GM21717 (cell line): ENCODE results near the gene CNTN4.

ENCODE experiments used
- ATAC-seq: cut with Tn5 transposase; IDR thresholded peaks from one replicate; pipeline ENCODE4 v1.9.1; 2021; ENCODE audit warnings: mild to moderate bottlenecking, moderate library complexity; ENCODE audit not compliant: unreplicated experiment

CNTN4 gene

DNA sequence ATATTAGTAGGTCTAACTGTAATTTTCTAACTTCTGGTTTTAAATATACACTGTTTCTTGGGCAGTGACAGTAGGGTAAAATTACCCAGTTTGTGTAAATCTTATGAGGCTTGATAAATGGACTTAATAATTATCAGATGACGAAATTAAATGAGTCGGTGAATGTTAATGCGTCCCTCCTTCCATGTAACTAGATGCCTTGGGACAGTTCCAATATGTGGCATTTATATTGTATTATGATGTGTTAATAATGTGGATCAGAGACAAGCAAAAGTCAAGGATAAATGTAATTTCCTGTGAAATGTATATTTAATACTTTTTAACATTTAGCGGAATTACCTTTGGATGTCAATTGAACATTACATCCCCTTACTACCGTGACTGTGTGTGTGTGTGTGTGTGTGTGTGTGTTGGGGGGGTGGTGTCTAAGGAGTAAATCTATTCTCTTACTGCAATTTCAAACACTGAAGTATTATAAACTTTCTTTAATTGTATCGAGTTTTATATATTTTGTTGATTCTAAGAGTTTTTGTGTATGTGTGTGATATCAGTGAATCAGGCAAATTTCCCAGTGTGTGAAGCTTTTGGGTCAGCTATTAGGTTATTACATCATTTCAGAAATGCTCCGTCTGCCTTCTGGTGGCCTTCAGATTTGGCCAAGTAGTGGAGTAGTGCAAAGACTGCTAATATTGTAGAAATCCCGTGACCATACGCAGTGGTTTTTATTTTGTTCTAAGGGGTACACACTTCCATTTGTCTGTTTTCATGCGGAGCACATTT is 50.1 kb downstream of the CNTN4 start:
- ATAC-seq, result no peak

GRCh38 chr3:2153053-2153452 is 54.4 kb downstream of the CNTN4 start:
- ATAC-seq, result no peak

DNA sequence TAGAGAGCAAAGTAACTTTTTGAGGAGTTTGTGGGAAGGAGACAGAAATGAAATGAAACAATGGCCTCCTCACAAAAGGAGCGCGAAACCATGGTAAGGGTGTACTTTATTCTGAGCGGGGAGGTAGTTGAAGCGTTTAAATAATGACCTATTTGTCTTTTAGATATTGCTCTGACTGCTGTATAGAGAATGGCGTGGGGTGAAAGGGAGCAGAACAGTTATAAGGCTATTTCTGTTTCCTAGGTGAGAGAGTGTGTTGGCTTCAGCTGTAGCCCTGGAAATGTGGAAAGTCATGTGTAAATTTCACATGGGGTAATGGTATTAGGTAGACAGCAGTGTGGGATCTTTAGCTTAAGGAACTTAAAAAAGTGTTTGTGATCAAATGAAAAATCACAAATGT is 54.9 kb downstream of the CNTN4 start:
- no peak for ATAC-seq

GRCh38 chr3:2154621-2155020 is 56.0 kb downstream of the CNTN4 start:
- no peak for ATAC-seq

GRCh38 chr3:2156244-2156847 is 57.7 kb downstream of the CNTN4 start:
- no peak for ATAC-seq

DNA sequence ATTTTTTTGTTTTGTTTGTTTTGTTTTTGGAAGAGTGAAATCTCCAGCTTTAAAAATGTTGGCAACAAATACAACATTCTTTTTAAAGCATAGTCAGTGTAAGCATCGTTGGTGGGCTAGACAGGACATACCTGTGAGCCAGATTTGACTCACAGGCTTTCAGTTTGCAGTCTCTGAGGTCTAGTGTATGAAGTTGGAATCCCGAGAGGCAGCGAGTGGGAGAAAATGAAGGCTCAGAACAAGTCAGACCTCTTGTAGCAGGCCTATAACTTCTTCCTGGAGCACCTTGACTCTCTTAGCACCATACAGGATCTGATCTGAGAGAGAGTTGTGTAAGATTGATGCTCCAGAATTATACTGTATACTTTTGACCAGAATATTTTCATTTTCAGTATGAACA is 60.2 kb downstream of the CNTN4 start:
- ATAC-seq, result no peak

GRCh38 chr3:2166552-2166951 is 67.9 kb downstream of the CNTN4 start:
- ATAC-seq, result no peak

- no peak for ATAC-seq
Observed at GRCh38 chr3:2172561-2173171, 74.0 kb downstream of the CNTN4 start.

DNA sequence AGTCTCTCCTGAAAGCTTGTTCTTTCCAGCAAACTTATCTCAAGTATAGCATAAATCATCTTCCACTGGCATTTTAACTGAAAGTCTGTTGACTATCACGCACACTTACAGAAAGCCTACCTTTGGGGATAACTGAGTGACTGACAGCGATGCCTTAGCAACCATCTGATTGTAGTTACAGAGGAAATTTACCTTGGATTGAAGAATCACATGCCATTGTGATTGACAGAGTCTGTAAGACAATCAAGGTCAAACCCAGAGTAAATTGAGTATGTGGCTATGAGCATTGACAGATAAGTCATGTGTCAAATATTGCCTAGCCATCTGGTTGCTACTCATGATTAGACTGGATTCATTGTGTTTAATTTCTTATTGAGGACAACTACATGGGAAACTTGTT is 82.0 kb downstream of the CNTN4 start:
- ATAC-seq, result no peak

- no peak for ATAC-seq
Observed at GRCh38 chr3:2198776-2199279, 100.2 kb downstream of the CNTN4 start.

DNA sequence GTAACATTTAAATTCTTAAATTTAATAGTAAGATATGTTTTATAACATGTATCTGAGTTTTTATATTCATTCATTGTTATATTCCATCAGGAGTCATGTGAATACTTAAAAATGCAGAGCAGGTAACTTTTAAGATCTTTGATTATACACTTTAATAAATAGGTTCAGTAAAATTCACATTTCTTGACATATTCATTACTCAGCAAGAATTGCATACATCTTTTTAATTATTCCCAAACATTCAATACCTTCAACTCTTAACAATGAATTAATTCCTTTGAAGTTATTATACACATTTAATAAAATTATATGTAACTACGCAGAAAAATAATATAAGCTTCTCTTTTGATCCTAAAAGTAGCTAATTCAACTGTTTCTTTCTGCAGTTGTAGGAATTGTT is 105.4 kb downstream of the CNTN4 start:
- ATAC-seq, result no peak

DNA sequence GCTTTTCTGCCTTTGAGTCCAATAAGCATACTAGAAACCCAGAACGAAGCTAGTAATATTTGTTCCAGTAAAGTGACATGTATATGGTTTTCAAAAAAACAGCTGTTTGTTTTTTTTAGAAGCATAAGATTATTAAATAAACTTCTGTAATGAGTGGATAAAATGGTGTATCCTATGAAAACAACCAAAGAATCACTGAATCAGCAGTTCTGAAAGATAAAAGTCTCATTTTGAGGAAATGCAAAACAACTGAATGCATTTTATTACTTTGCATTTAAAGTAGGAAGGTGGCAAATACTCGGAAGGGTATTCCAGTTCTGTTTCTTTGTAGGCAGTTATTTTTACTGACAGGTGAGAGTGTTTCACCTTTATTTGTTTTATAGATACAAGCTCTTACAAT is 107.0 kb downstream of the CNTN4 start:
- no peak for ATAC-seq

GRCh38 chr3:2206536-2206935 is 107.9 kb downstream of the CNTN4 start:
- ATAC-seq, result no peak

DNA sequence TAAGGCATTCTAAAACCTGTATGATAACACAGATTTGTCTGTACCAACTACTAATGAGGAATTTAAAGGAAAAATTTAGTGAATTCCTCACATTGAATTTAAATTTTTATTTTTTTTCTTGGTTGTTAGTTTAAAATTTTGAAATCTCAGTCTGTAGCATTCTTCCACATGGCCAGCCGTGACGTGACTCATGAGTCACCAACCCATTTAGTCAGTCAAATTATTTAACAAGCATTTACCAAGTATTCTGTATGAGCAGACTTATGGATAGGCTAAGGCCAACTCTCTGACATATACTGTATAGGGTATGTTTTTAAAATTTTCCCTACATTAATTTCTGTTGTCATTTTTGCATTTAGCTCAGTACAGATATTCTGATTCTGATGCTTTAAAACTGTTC is 112.9 kb downstream of the CNTN4 start:
- ATAC-seq, result no peak

GRCh38 chr3:2212206-2212605 is 113.5 kb downstream of the CNTN4 start:
- ATAC-seq, result no peak

DNA sequence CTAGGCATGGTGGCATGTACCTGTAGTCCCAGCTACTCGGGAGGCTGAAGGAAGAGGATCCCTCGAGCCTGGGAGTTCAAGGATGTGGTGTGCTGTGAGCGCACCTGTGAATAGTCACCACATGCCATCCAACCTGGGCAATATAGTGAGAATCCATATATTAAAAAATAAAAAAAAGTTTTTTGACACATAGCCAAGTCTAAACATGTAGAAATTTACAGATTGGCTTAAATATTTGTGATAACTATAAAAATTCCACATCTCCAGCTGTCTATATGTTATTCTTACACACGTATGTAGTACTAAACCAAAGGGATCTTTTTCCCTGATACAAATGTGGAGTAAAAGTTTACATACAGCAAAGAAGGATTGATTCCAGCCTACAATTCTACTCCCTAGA is 119.7 kb downstream of the CNTN4 start:
- ATAC-seq, result no peak

- ATAC-seq, result no peak
Observed at GRCh38 chr3:2218816-2219215, 120.2 kb downstream of the CNTN4 start.

GRCh38 chr3:2236203-2236602 is 137.5 kb downstream of the CNTN4 start:
- no peak for ATAC-seq

GRCh38 chr3:2244137-2244536 is 145.5 kb downstream of the CNTN4 start:
- ATAC-seq, result no peak

DNA sequence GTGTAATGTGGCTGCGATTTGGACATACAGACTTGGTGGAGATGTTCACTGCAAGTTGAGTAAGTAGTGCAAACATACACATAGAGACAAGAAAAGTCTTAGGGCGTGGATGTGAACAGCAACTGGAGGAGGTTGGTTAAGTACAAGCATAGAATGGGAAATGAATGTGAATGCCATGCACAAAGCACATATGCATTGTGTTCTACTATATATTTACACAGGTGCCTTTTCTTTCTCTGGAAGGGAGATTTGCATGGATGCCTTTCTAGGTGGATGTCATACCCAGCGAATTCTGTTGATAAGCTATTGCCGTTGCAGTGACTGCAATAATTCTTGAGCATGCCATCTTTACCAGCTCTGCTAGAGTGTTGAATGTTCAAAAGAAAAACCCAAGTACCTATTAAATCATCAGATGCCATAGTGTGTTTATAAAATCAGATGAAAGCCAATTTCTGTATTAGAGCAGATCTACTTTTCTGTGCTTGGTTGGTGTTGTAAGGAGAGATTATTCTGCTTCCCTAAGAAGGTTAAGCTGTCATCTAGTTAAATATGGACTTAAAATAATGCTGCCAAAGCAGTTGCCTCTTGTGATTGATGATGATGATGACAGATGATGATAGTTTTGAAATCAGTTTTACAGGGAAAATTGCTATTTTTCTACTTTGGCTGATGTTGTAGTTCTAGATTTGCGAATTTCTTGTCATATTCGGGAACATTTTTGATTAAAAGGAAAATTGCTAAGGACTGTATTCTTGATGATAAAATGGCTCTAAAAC is 148.4 kb downstream of the CNTN4 start:
- no peak for ATAC-seq

- ATAC-seq, result no peak
Observed at GRCh38 chr3:2247831-2248230, 149.2 kb downstream of the CNTN4 start.
